Measurements from ENCODE around the gene ZSCAN18. TPM values are rescaled to one million over a fixed set of nuclear protein-coding genes. Genes with fewer than 3 reads are reported as not detected.

The ZSCAN18 gene
- total RNA-seq, 1 donor from 2014 or later: 5.3 TPM

- no peak for DNase-seq
- H3K27ac Mint-ChIP-seq: no peak overlapping the region
- no peak overlapping the region for H3K4me3 Mint-ChIP-seq
- H3K36me3 Mint-ChIP-seq (ENCODE audit: low read depth): peaks cover 5% of the 10 kb centered on the region
- H3K9me3 Mint-ChIP-seq: peaks cover 21% of the 10 kb centered on the region
- no peaks in the 10 kb centered on the region for H3K27me3 Mint-ChIP-seq
- H3K4me1 Mint-ChIP-seq: no peaks in the 10 kb centered on the region
- intact Hi-C loops (cut with micrococcal nuclease): no loop called here
These were observed 34.3 kb downstream of the ZSCAN18 start for GRCh38 chr19:58063712-58064111.

- peaks cover 18% of the 10 kb centered on the region for H3K9me3 Mint-ChIP-seq
- H3K4me1 Mint-ChIP-seq: no peaks in the 10 kb centered on the region
- H3K27me3 Mint-ChIP-seq: no peaks in the 10 kb centered on the region
- H3K27ac Mint-ChIP-seq: no peak overlapping the region
- no peak for DNase-seq
- no peak overlapping the region for H3K4me3 Mint-ChIP-seq
- H3K36me3 Mint-ChIP-seq (ENCODE audit: low read depth): peaks cover 2% of the 10 kb centered on the region
- intact Hi-C loops (cut with micrococcal nuclease): no loop called here
These were observed 37.8 kb downstream of the ZSCAN18 start for GRCh38 chr19:58060231-58060630.

GRCh38 chr19:58059671-58060078 lies 38.4 kb downstream of the ZSCAN18 start:
- intact Hi-C loops (cut with micrococcal nuclease): no loop called here

GRCh38 chr19:58059003-58059670 lies 38.9 kb downstream of the ZSCAN18 start, which contains the start of gene ZNF135:
Gene ZNF135 (plus strand): TSS chr19:58059282. CDS start chr19:58060003, 721 bp downstream.
- Mint-ChIP-seq H3K4me1 (no peaks in the 10 kb centered on the region), H3K27ac (peak within 1 kb of the TSS; percentile 41), H3K36me3 (ENCODE audit: low read depth) (peaks cover 2% of the 10 kb centered on the region), H3K27me3 (no peaks in the 10 kb centered on the region), H3K9me3 (peaks cover 19% of the 10 kb centered on the region), H3K4me3 (peak within 1 kb of the TSS; percentile 16)
- intact Hi-C loops (cut with micrococcal nuclease): no loop called here
- DNase-seq: peak; percentile 63

More at GRCh38 chr19:58059671-58060078, 38.4 kb downstream of the ZSCAN18 start:
- no peak overlapping the region for H3K4me3 Mint-ChIP-seq
- H3K27ac Mint-ChIP-seq: no peak overlapping the region
- peaks cover 2% of the 10 kb centered on the region for H3K36me3 Mint-ChIP-seq (ENCODE audit: low read depth)
- H3K27me3 Mint-ChIP-seq: no peaks in the 10 kb centered on the region
- peaks cover 19% of the 10 kb centered on the region for H3K9me3 Mint-ChIP-seq
- H3K4me1 Mint-ChIP-seq: no peaks in the 10 kb centered on the region
- DNase-seq: no peak

GRCh38 chr19:58058467-58058866 lies 39.6 kb downstream of the ZSCAN18 start:
- Mint-ChIP-seq H3K4me1 (no peaks in the 10 kb centered on the region), H3K9me3 (peaks cover 19% of the 10 kb centered on the region), H3K36me3 (ENCODE audit: low read depth) (peaks cover 2% of the 10 kb centered on the region), H3K27me3 (no peaks in the 10 kb centered on the region), H3K4me3 (peak overlapping the region; percentile 16), H3K27ac (no peak overlapping the region)
- intact Hi-C loops (cut with micrococcal nuclease): no loop called here
- no peak for DNase-seq

- DNase-seq: no peak
- H3K4me1 Mint-ChIP-seq: no peaks in the 10 kb centered on the region
- H3K27me3 Mint-ChIP-seq: no peaks in the 10 kb centered on the region
- no peak overlapping the region for H3K27ac Mint-ChIP-seq
- intact Hi-C loops (cut with micrococcal nuclease): no loop called here
- no peak overlapping the region for H3K4me3 Mint-ChIP-seq
- peaks cover 20% of the 10 kb centered on the region for H3K9me3 Mint-ChIP-seq
- peaks cover 2% of the 10 kb centered on the region for H3K36me3 Mint-ChIP-seq (ENCODE audit: low read depth)
These were observed 41.2 kb downstream of the ZSCAN18 start for GRCh38 chr19:58056861-58057260.

GRCh38 chr19:58056261-58056660 lies 41.8 kb downstream of the ZSCAN18 start:
- DNase-seq: no peak
- Mint-ChIP-seq H3K9me3 (peaks cover 24% of the 10 kb centered on the region), H3K4me1 (no peaks in the 10 kb centered on the region), H3K36me3 (ENCODE audit: low read depth) (peaks cover 5% of the 10 kb centered on the region), H3K27ac (no peak overlapping the region), H3K4me3 (no peak overlapping the region), H3K27me3 (no peaks in the 10 kb centered on the region)
- intact Hi-C loops (cut with micrococcal nuclease): no loop called here

GRCh38 chr19:58054901-58055874 lies 42.8 kb downstream of the ZSCAN18 start:
- no peaks in the 10 kb centered on the region for H3K27me3 Mint-ChIP-seq
- DNase-seq: no peak
- peaks cover 9% of the 10 kb centered on the region for H3K36me3 Mint-ChIP-seq (ENCODE audit: low read depth)
- H3K27ac Mint-ChIP-seq: no peak overlapping the region
- peaks cover 23% of the 10 kb centered on the region for H3K9me3 Mint-ChIP-seq
- intact Hi-C loops (cut with micrococcal nuclease): no loop called here
- H3K4me3 Mint-ChIP-seq: no peak overlapping the region
- no peaks in the 10 kb centered on the region for H3K4me1 Mint-ChIP-seq

GRCh38 chr19:58053480-58054156 lies 44.4 kb downstream of the ZSCAN18 start:
- Mint-ChIP-seq H3K9me3 (peaks cover 21% of the 10 kb centered on the region), H3K4me1 (no peaks in the 10 kb centered on the region), H3K4me3 (no peak overlapping the region), H3K27ac (no peak overlapping the region), H3K36me3 (ENCODE audit: low read depth) (peaks cover 9% of the 10 kb centered on the region), H3K27me3 (no peaks in the 10 kb centered on the region)
- intact Hi-C loops (cut with micrococcal nuclease): no loop called here
- DNase-seq: no peak

GRCh38 chr19:58052256-58052655 lies 45.8 kb downstream of the ZSCAN18 start:
- H3K9me3 Mint-ChIP-seq: peaks cover 19% of the 10 kb centered on the region
- H3K27ac Mint-ChIP-seq: no peak overlapping the region
- DNase-seq: no peak
- intact Hi-C loops (cut with micrococcal nuclease): no loop called here
- H3K4me3 Mint-ChIP-seq: no peak overlapping the region
- no peaks in the 10 kb centered on the region for H3K4me1 Mint-ChIP-seq
- H3K36me3 Mint-ChIP-seq (ENCODE audit: low read depth): peaks cover 9% of the 10 kb centered on the region
- no peaks in the 10 kb centered on the region for H3K27me3 Mint-ChIP-seq

- Mint-ChIP-seq H3K4me1 (no peaks in the 10 kb centered on the region), H3K9me3 (peaks cover 15% of the 10 kb centered on the region), H3K36me3 (ENCODE audit: low read depth) (peaks cover 11% of the 10 kb centered on the region), H3K4me3 (no peak overlapping the region), H3K27ac (no peak overlapping the region), H3K27me3 (no peaks in the 10 kb centered on the region)
- intact Hi-C loops (cut with micrococcal nuclease): no loop called here
- DNase-seq: no peak
These were observed 50.4 kb downstream of the ZSCAN18 start for GRCh38 chr19:58047672-58048071.

GRCh38 chr19:58046856-58047255 lies 51.2 kb downstream of the ZSCAN18 start:
- Mint-ChIP-seq H3K4me1 (no peaks in the 10 kb centered on the region), H3K9me3 (peaks cover 16% of the 10 kb centered on the region), H3K4me3 (no peak overlapping the region), H3K36me3 (ENCODE audit: low read depth) (peaks cover 11% of the 10 kb centered on the region), H3K27me3 (no peaks in the 10 kb centered on the region), H3K27ac (no peak overlapping the region)
- no peak for DNase-seq
- intact Hi-C loops (cut with micrococcal nuclease): no loop called here

- H3K36me3 Mint-ChIP-seq (ENCODE audit: low read depth): peaks cover 4% of the 10 kb centered on the region
These were observed 52.5 kb downstream of the ZSCAN18 start for GRCh38 chr19:58045411-58046050.

More at GRCh38 chr19:58045411-58046050, 52.5 kb downstream of the ZSCAN18 start:
- Mint-ChIP-seq H3K27me3 (no peaks in the 10 kb centered on the region), H3K4me1 (no peaks in the 10 kb centered on the region), H3K27ac (no peak overlapping the region), H3K9me3 (peaks cover 17% of the 10 kb centered on the region), H3K4me3 (no peak overlapping the region)
- intact Hi-C loops (cut with micrococcal nuclease): no loop called here
- no peak for DNase-seq
